NCI-H748 (cell line): ENCODE measurements around the gene DOCK8.

Experiments used
- DNase-seq: peaks from one replicate; lab custom pipeline; 2025; ENCODE audit not compliant: unreplicated experiment; lab: John Stamatoyannopoulos, UW

Gene DOCK8

GRCh38 chr9:453832-454231, 239.2 kb downstream of the DOCK8 start:
- no peak for DNase-seq

DNA sequence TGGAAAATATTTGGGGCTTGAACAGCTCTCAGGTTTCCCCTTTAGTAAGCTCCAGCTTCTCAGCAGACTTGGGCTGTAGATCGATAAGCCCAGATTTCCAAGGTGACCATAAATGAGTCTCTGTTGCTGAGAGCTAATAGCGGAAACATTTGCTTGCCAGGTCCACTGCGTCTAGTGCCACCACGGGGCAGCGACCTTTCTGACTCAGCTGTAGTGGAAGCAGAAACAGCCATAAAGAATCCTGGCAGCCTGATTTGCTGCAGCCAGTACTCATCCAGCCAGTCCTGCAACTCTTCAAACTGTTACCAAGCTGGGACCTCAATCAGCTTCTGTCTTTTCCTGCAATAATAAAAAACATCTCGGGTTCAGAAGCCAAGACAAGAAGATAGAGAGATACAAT, 241.7 kb downstream of the DOCK8 start:
- no peak for DNase-seq

DNA sequence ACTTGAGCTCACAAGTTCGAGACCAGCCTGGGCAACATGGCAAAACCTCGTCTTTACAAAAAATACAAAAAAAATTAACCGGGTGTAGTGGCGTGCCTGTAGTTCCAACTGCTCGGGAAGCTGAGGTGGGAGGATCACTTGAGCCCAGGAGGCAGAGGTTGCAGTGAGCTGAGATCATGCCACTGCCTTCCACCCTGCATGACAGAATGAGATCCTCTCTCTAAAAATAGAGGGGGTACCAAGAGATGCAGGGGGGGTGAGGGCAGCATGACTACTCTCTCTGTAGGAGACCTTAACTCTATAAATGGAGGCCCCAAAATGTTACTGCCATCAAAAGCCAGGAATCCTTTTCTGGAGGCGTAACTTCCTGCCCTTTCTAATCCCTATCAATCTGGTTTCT, 243.9 kb downstream of the DOCK8 start:
- no peak for DNase-seq

- DNase-seq, result no peak
Measured at GRCh38 chr9:459491-460444, 245.1 kb downstream of the DOCK8 start.

- no peak for DNase-seq
Measured at GRCh38 chr9:462121-462520, 247.5 kb downstream of the DOCK8 start.

- DNase-seq, result no peak
Measured at GRCh38 chr9:462606-463005, 247.9 kb downstream of the DOCK8 start.

- DNase-seq, result no peak
Measured at GRCh38 chr9:463455-464171, 248.9 kb downstream of the DOCK8 start.

DNA sequence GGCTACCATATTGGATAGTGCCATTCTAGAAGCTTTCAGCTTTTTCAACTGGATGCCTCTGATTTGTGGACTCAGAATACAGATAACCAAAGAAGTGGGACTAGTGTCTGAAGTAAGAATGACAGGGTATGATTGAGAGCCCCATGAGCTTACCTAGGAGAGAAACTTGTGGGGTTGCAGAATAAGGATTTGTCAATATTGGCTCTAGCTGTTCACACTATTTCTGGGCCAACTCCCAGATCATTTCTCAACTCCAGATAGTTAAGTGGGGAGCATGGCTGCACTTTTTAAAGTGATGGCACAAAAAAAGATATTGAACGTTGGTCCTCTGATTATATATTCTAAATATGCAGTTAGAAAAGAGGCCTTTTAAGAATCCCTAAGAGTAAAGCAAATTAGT, 252.1 kb downstream of the DOCK8 start:
- no peak for DNase-seq

DNA sequence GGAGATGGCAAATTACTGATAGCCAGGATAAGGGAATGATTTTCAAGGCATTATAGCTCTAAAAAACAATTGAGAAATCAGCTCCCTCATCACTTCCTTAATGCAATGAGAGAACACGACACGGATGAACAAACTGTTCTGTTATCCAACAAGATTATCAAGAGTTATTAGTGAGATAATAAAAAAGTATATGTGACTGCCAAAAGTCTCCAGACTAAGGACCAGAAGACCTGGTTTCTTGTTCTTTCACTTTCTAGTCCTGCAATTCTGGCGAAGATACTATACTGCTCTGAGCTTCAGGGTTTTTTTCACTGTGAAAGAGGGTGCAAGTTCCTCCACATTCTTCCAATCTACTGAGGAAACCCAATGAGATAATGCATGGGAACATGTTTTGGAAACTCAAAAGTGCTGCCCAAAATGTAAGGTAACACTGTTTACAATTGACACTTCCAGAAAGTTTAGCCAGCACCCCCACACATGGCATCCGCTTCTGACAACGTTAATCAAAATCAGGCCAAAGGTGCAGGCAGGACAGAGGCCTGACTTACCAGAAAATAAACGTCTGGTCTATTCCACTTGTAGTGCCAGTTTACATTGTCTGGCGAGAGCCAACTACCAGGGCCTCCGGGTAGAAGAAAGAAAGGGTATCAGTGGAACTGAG, 254.2 kb downstream of the DOCK8 start:
- DNase-seq, result peak; percentile 7

GRCh38 chr9:469672-470551, 255.2 kb downstream of the DOCK8 start:
- DNase-seq, result peak; percentile 90

DNA sequence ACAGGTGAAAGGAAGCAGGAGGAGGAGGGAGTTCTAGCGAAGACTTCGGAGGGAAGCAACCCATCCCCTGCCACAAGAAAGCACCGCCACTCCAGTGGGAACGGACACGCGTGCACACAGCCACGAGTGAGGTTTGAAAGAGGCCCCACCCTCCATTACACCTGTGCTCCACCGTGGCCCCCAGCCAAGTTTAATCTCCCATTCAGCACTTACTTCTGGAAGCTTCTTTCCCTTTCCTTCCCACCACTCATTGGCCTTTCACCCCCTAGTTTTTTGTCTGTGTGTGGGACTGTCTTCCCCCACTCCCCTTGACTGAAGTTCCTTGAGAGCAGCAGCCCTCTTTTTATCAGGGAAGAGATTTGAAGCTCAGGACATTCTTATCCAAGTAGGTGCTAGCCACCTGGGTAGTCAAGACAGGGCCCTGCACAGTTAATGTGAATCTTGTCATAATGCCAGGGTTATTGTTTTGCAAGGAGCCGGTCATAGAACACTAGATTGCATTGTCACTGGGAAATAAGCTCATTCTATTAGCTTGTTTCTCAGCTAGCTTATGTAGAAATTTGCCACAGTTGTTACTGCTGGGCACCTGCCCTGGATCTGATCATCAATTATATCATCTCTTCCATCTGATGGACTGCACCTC, 256.0 kb downstream of the DOCK8 start:
- peak; percentile 39 for DNase-seq

- no peak for DNase-seq
Measured at GRCh38 chr9:471320-471719, 256.7 kb downstream of the DOCK8 start.

DNA sequence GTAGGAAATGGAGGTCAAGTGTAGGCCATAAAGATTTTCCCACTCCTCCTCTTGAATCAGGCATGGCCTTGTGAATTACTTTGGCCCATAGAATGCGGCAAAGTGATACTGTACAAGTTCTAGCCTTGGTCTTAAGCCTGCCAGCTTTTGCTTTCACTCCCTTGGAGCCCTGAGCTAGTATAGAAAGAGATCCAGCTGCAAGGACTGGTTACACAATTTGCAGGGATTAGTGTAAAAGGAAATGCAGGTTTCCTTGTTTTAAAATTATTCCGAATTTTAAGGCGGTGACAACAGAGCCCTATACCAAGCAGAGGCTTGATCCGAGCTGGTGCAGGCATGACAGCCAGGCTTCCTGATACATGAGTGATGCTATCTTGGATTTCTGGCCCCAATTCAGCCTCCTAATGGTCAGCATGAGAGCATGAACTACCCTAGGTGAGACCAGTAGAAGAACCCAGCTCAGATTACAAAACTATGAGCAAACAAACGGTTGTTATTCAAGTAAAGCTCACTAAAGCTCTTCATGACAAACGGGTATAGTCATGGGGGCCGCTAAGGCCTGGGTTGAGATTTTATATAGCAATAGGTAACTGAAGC, 257.9 kb downstream of the DOCK8 start:
- DNase-seq, result no peak

- no peak for DNase-seq
Measured at GRCh38 chr9:477193-477592, 262.5 kb downstream of the DOCK8 start.

GRCh38 chr9:479304-479970, 264.8 kb downstream of the DOCK8 start:
- no peak for DNase-seq

- no peak for DNase-seq
Measured at GRCh38 chr9:479971-480350, 265.3 kb downstream of the DOCK8 start.

GRCh38 chr9:482739-483138, 268.1 kb downstream of the DOCK8 start:
- DNase-seq, result no peak

DNA sequence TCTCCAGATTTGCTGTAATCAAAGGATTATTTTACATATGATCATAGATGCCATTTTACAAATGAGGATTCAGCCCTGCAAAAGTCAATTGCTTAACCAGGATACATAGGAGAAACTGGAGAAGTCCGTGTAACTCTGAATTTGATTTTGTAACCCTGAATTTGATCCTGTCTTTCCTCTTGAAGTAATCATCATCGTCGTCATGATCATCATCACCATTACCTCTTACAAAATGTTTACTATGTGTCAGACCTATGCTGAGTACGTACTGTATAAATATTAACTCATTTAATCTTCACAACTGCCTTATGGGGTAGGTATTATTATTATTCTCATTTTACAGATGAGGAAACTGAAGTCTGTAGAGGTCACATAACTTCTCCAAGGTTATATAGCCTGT, 271.5 kb downstream of the DOCK8 start:
- no peak for DNase-seq

- no peak for DNase-seq
Measured at GRCh38 chr9:487429-487828, 272.8 kb downstream of the DOCK8 start.
